ENCODE results near the gene JARID2. TPM values are rescaled to one million over a fixed set of nuclear protein-coding genes. Genes with fewer than 3 reads are reported as not detected.
A peak's percentile ranks its signal among the peaks of the same experiment; 100 is the strongest.

JARID2 gene
- polyA plus RNA-seq, 1 donor (not counting 4 experiments of a cell fraction or from before 2014, with no cell fraction given), result 11.0 TPM

- peaks cover 92% of the 10 kb centered on the region for H3K79me2 ChIP-seq (ENCODE audit: control insufficient read depth, insufficient read depth, low read length)
- FAIRE-seq (no peak), DNase-seq (ENCODE audit: low read depth, low spot score) (no peak)
- TF ChIP-seq EZH2 (IDR thresholded peaks at IDR 0.05; ENCODE audit: low read length), result no peak
- TF ChIP-seq, protein P1, sequence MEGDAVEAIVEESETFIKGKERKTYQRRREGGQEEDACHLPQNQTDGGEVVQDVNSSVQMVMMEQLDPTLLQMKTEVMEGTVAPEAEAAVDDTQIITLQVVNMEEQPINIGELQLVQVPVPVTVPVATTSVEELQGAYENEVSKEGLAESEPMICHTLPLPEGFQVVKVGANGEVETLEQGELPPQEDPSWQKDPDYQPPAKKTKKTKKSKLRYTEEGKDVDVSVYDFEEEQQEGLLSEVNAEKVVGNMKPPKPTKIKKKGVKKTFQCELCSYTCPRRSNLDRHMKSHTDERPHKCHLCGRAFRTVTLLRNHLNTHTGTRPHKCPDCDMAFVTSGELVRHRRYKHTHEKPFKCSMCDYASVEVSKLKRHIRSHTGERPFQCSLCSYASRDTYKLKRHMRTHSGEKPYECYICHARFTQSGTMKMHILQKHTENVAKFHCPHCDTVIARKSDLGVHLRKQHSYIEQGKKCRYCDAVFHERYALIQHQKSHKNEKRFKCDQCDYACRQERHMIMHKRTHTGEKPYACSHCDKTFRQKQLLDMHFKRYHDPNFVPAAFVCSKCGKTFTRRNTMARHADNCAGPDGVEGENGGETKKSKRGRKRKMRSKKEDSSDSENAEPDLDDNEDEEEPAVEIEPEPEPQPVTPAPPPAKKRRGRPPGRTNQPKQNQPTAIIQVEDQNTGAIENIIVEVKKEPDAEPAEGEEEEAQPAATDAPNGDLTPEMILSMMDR (optimal IDR thresholded peaks at IDR 0.05 in 1 of 3, IDR thresholded peaks at IDR 0.05 in 1 of 3, conservative IDR thresholded peaks at IDR 0.05 in 1 of 3; ENCODE audit: extremely low read depth in 1 of 3, insufficient read depth in 2 of 3, low read length in 3 of 3), result no peak
- H2AFZ ChIP-seq (ENCODE audit: control insufficient read depth, low read length), result peak overlapping the region; percentile 48
- peak overlapping the region; percentile 34 for H3K9ac ChIP-seq (ENCODE audit: control insufficient read depth, extremely low read depth, insufficient read depth, low read length)
- H3K4me3 ChIP-seq (ENCODE audit: control insufficient read depth in 2 of 3, extremely low read depth in 1 of 3, insufficient read depth in 2 of 3, low read depth in 1 of 3, low read length in 3 of 3), result no peak overlapping the region
- H3K36me3 ChIP-seq (ENCODE audit: control insufficient read depth in 2 of 2, extremely low read depth in 1 of 2, insufficient read depth in 2 of 2, low read length in 2 of 2), result peaks cover 0 to 6% of the 10 kb centered on the region in 2 experiments
- peak overlapping the region; percentile 58 for H3K4me2 ChIP-seq (ENCODE audit: control insufficient read depth, extremely low read depth, insufficient read depth, low read depth, low read length)
- no peaks in the 10 kb centered on the region for H3K27me3 ChIP-seq (ENCODE audit: control insufficient read depth, extremely low read depth, insufficient read depth, low read length)
- peaks cover 25% of the 10 kb centered on the region for H3K4me1 ChIP-seq (ENCODE audit: control insufficient read depth, extremely low read depth, insufficient read depth, low read length)
- dilution Hi-C loops (cut with MboI; ENCODE audit: extremely low pct_ligation_motif_present, low sequenced_read_pairs), result no loop called here
- H4K20me1 ChIP-seq (ENCODE audit: control insufficient read depth, extremely low read depth, insufficient read depth, low read length), result peaks cover 11% of the 10 kb centered on the region
- H3K9me3 ChIP-seq (ENCODE audit: control insufficient read depth, low read depth, low read length), result no peaks in the 10 kb centered on the region
- H3K9me1 ChIP-seq (ENCODE audit: control insufficient read depth, extremely low read depth, insufficient read depth, low read length), result peaks cover 3% of the 10 kb centered on the region
- peak overlapping the region; percentile 34 for H3K27ac ChIP-seq (ENCODE audit: control insufficient read depth, insufficient read depth, low read length)
Observed at GRCh38 chr6:15384901-15385300, 139.0 kb downstream of the JARID2 start.

DNA sequence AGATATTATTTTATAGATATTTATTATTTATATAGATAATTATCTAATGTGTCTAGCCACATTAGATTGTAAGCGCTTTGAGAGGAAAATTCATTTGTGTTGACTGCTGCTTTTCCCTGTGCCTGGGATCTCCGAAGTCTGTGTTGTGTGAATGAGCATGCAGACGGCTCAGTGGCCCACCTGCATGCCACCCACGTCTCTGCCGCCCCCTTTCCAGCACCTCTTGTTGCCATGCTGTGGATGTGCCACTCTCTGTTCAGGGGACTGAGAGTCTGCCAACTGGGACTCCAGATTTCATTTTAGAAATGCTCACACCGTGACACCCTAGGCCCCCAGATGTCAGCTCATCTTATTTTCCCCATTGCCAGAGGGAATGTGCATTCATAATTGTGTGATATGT, 139.7 kb downstream of the JARID2 start:
- H2AFZ ChIP-seq (ENCODE audit: control insufficient read depth, low read length), result no peak overlapping the region
- H3K27me3 ChIP-seq (ENCODE audit: control insufficient read depth, extremely low read depth, insufficient read depth, low read length), result no peaks in the 10 kb centered on the region
- H3K36me3 ChIP-seq (ENCODE audit: control insufficient read depth in 2 of 2, extremely low read depth in 1 of 2, insufficient read depth in 2 of 2, low read length in 2 of 2), result peaks cover under 1 to 6% of the 10 kb centered on the region in 2 experiments
- TF ChIP-seq EZH2 (IDR thresholded peaks at IDR 0.05; ENCODE audit: low read length), result no peak
- TF ChIP-seq, protein P1 (optimal IDR thresholded peaks at IDR 0.05 in 1 of 3, IDR thresholded peaks at IDR 0.05 in 1 of 3, conservative IDR thresholded peaks at IDR 0.05 in 1 of 3; ENCODE audit: extremely low read depth in 1 of 3, insufficient read depth in 2 of 3, low read length in 3 of 3), result no peak
- H3K4me1 ChIP-seq (ENCODE audit: control insufficient read depth, extremely low read depth, insufficient read depth, low read length), result peaks cover 25% of the 10 kb centered on the region
- no peaks in the 10 kb centered on the region for H3K9me3 ChIP-seq (ENCODE audit: control insufficient read depth, low read depth, low read length)
- no peak overlapping the region for H3K4me3 ChIP-seq (ENCODE audit: control insufficient read depth in 2 of 3, extremely low read depth in 1 of 3, insufficient read depth in 2 of 3, low read depth in 1 of 3, low read length in 3 of 3)
- DNase-seq (ENCODE audit: low read depth, low spot score) (no peak), FAIRE-seq (no peak)
- no peaks in the 10 kb centered on the region for H3K9me1 ChIP-seq (ENCODE audit: control insufficient read depth, extremely low read depth, insufficient read depth, low read length)
- peaks cover 11% of the 10 kb centered on the region for H4K20me1 ChIP-seq (ENCODE audit: control insufficient read depth, extremely low read depth, insufficient read depth, low read length)
- dilution Hi-C loops (cut with MboI; ENCODE audit: extremely low pct_ligation_motif_present, low sequenced_read_pairs), result no loop called here
- H3K27ac ChIP-seq (ENCODE audit: control insufficient read depth, insufficient read depth, low read length), result no peak overlapping the region
- H3K79me2 ChIP-seq (ENCODE audit: control insufficient read depth, insufficient read depth, low read length), result peaks cover 92% of the 10 kb centered on the region
- H3K4me2 ChIP-seq (ENCODE audit: control insufficient read depth, extremely low read depth, insufficient read depth, low read depth, low read length), result no peak overlapping the region
- no peak overlapping the region for H3K9ac ChIP-seq (ENCODE audit: control insufficient read depth, extremely low read depth, insufficient read depth, low read length)

Data from keratinocyte (primary cell).